A673 (cell line): ENCODE data around the gene PRTN3. TPM values are rescaled to one million over a fixed set of nuclear protein-coding genes. Genes with fewer than 3 reads are reported as not detected.

Source experiments
- BruUV-seq: library from RNA; stranded (reverse); fragments of 400-500 nt; replicated peaks from 2 replicates; lab custom pipeline; 2021; lab: Mats Ljungman, UMichigan
- CTCF ChIA-PET: fragments of 300-600 bp; sonication (Branson Sonifier 250); formaldehyde crosslinking; loops from one replicate; lab custom pipeline; 2022; ENCODE audit warnings: antibody characterized with exemption; lab: Charles Lee
- POLR2A ChIA-PET: fragments of 300-600 bp; sonication (Branson Sonifier 250); formaldehyde crosslinking; loops from one replicate; lab custom pipeline; 2022; ENCODE audit warnings: antibody characterized with exemption; ENCODE audit not compliant: low non-redundant PET; lab: Charles Lee
- DNase-seq: peaks from one replicate; pipeline ENCODE4 v3.0.0-alpha.2; 2015; ENCODE audit warnings: low spot score
- H3K27ac ChIP-seq: fragments of 200-600 bp; sonication (generic); 2 replicates; pipeline ENCODE4 v1.5.1; 2016; ENCODE audit warnings: mixed run types, low read depth, mild to moderate bottlenecking, mixed read lengths, antibody characterized with exemption, low read length; ENCODE audit not compliant: poor library complexity, severe bottlenecking
- H3K27me3 ChIP-seq: fragments of 200-600 bp; sonication (generic); replicated peaks from 2 replicates; pipeline ENCODE4 v1.6.1; 2017; ENCODE audit warnings: mixed run types, low read depth, mild to moderate bottlenecking, mixed read lengths, antibody characterized with exemption, low read length; ENCODE audit not compliant: insufficient read depth, poor library complexity
- H3K36me3 ChIP-seq: fragments of 200-600 bp; sonication (generic); 2 replicates; pipeline ENCODE4 v1.6.1; 2016; ENCODE audit warnings: mixed run types, mild to moderate bottlenecking, mixed read lengths, antibody characterized with exemption, low read length; ENCODE audit not compliant: insufficient read depth, poor library complexity, severe bottlenecking
- H3K4me1 ChIP-seq: fragments of 200-600 bp; sonication (generic); 2 replicates; pipeline ENCODE4 v1.6.1; 2017; ENCODE audit warnings: mixed run types, mild to moderate bottlenecking, mixed read lengths, antibody characterized with exemption, low read length; ENCODE audit not compliant: insufficient read depth, poor library complexity, severe bottlenecking
- H3K4me3 ChIP-seq: fragments of 200-600 bp; sonication (generic); 2 replicates; pipeline ENCODE4 v1.5.1; 2016; ENCODE audit warnings: low read depth, mixed run types, mild to moderate bottlenecking, mixed read lengths, low read length; ENCODE audit not compliant: poor library complexity, severe bottlenecking
- H3K9me3 ChIP-seq: fragments of 200-600 bp; sonication (generic); 2 replicates; pipeline ENCODE4 v1.6.1; 2016; ENCODE audit warnings: mixed run types, low read depth, mild to moderate bottlenecking, mixed read lengths, antibody characterized with exemption, low read length; ENCODE audit not compliant: poor library complexity, severe bottlenecking
- EZH2 ChIP-seq: fragments of 200-600 bp; sonication (generic); IDR thresholded peaks from 2 replicates; pipeline ENCODE4 v1.6.1; 2017; ENCODE audit warnings: borderline replicate concordance, low read depth, mild to moderate bottlenecking, mixed read lengths, antibody characterized with exemption, low read length; ENCODE audit not compliant: poor library complexity, severe bottlenecking
- intact Hi-C: fragments of 100-400 bp; cut with micrococcal nuclease; formaldehyde crosslinking; loops from one replicate; pipeline ENCODE4 v1.10.0; 2022; ENCODE audit not compliant: unreplicated experiment
- total RNA-seq: library from RNA; stranded (reverse); gene quantifications from 2 replicates; pipeline ENCODE4 v1.2.3, GENCODE V29; 2021
- TF ChIP-seq, protein P1 (sequence below): fragments of 300-800, 200-600 bp; sonication (generic); conservative IDR thresholded peaks from 2 replicates; pipeline ENCODE4 v1.5.1; 2017; ENCODE audit warnings: low read depth, mild to moderate bottlenecking, antibody characterized with exemption, low read length, moderate library complexity, mixed read lengths

The PRTN3 gene
- total RNA-seq, 1 experiment from 2014 or later = not detected

DNA sequence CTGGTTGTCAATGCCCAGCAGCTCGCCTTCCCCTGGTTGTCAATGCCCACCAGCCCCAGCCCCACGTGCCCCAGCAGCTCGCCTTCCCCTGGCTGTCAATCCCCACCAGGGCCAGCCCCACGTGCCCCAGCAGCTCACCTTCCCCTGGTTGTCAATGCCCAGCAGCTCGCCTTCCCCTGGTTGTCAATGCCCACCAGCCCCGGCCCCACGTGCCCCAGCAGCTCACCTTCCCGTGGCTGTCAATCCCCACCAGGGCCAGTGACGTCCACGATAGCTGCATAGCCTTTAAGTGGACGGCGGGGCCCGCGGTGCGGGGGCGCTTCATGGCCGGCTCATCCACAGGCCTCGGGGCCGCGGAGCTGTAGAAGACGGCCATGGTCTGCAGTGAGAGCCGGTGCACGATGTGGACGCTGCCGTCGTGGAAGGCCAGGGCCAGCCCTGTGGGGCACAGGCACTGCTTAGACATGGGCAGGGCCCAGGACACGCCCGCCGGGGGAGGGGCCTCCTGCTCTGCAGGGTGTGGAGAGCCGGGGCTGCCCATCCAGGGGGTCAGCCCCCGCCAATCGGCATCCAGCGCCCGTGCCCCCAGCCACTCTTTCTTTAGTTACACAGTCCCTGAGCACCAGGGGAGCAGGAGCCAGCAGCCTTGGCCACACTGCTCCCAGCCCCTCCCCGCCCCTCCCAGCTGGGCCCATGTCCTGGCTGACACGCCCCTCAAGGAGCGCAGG, 39.1 kb downstream of the PRTN3 start:
- Histone ChIP-seq H3K4me3 (no peak overlapping the region), H3K4me1 (no peaks in the 10 kb centered on the region), H3K27ac (no peak overlapping the region), H3K36me3 (peaks cover 26% of the 10 kb centered on the region), H3K9me3 (no peaks in the 10 kb centered on the region), H3K27me3 (no peaks in the 10 kb centered on the region)
- POLR2A ChIA-PET = interaction anchor here (0.6 kb wide), 1 partner anchor 16 kb away, joined by 4 read pairs; no protein-coding TSS in a partner anchor
- DNase-seq = no peak
- intact Hi-C loops = no loop called here
- TF ChIP-seq, protein P1, sequence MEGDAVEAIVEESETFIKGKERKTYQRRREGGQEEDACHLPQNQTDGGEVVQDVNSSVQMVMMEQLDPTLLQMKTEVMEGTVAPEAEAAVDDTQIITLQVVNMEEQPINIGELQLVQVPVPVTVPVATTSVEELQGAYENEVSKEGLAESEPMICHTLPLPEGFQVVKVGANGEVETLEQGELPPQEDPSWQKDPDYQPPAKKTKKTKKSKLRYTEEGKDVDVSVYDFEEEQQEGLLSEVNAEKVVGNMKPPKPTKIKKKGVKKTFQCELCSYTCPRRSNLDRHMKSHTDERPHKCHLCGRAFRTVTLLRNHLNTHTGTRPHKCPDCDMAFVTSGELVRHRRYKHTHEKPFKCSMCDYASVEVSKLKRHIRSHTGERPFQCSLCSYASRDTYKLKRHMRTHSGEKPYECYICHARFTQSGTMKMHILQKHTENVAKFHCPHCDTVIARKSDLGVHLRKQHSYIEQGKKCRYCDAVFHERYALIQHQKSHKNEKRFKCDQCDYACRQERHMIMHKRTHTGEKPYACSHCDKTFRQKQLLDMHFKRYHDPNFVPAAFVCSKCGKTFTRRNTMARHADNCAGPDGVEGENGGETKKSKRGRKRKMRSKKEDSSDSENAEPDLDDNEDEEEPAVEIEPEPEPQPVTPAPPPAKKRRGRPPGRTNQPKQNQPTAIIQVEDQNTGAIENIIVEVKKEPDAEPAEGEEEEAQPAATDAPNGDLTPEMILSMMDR = no peak
- TF ChIP-seq EZH2 = no peak
- CTCF ChIA-PET = interaction anchor here (0.6 to 0.8 kb wide), 3 partner anchors 295 to 987 kb away, joined by 3 to 5 read pairs (median 3); no protein-coding TSS in a partner anchor
- BruUV-seq = no TSS peak

DNA sequence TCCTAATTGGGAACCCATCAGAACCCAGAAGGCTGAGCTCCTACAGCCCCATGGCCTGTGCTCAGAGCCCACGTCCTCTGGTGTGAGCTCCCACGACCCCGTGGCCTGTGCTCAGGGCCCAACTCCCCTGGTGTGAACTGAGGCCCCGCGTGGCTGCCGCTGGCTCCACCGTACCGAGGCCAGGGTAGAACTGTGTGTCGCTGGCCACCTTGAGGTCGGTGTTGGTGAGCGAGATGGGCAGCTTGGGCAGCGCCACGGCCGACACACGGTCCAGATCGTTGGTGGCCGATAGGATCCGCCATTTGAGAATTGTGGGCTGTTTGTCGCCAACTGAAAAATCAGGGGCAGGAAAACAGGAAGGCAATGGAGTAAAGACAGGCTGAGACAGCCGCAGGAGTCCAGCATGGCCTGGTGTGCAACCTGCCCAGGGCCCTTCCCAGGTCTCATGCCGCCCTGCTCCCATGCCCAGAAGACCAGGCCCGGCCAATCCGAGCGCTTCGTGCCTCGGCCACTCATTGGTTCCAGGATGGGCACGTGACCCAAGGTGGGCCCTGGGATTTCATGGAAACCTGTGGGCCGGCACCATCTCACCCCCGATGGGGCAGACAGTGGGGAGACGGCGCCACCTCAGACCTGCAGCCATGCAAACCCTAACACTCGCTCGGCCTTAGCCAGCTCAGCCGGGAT, 40.7 kb downstream of the PRTN3 start:
- H3K4me1 ChIP-seq = no peaks in the 10 kb centered on the region
- H3K27me3 ChIP-seq = no peaks in the 10 kb centered on the region
- no peak overlapping the region for H3K27ac ChIP-seq
- no peaks in the 10 kb centered on the region for H3K9me3 ChIP-seq
- TF ChIP-seq EZH2 = no peak
- TF ChIP-seq, protein P1 = no peak
- H3K4me3 ChIP-seq = no peak overlapping the region
- intact Hi-C loops = no loop called here
- no peak for DNase-seq
- ChIA-PET CTCF (no interaction called here), POLR2A (no interaction called here)
- no TSS peak for BruUV-seq
- H3K36me3 ChIP-seq = peaks cover 29% of the 10 kb centered on the region

- H3K27me3 ChIP-seq = no peaks in the 10 kb centered on the region
- H3K9me3 ChIP-seq = no peaks in the 10 kb centered on the region
- H3K4me1 ChIP-seq = no peaks in the 10 kb centered on the region
- ChIA-PET CTCF (no interaction called here), POLR2A (interaction anchor here (0.7 kb wide), 1 partner anchor 118 kb away, joined by 4 read pairs; no protein-coding TSS in a partner anchor)
- no peak for TF ChIP-seq EZH2
- TF ChIP-seq, protein P1 = no peak
- no peak for DNase-seq
- H3K36me3 ChIP-seq = peaks cover 33% of the 10 kb centered on the region
- intact Hi-C loops = no loop called here
- H3K27ac ChIP-seq = no peak overlapping the region
- BruUV-seq = no TSS peak
- H3K4me3 ChIP-seq = no peak overlapping the region
These were observed 42.2 kb downstream of the PRTN3 start for GRCh38 chr19:882871-883497.
